Stimulated activated CD8-positive, alpha-beta memory T cell treated with anti-CD3 and anti-CD28 coated beads, Interleukin-15, amount 100 ng/mL, for 48 hours (primary cell): ENCODE results near the gene HIF1AN.
"Not testable (repeated sequence)": the region's sequence is repeated elsewhere in the genome, so short reads cannot be mapped to it uniquely, and the experiment has no call there.

ENCODE experiments used
- DNase-seq, 2 donors: peaks; one replicate each; pipeline ENCODE4 v3.0.0-alpha.2; 2020; ENCODE audit warnings: low read depth in 2 of 2

HIF1AN gene

DNA sequence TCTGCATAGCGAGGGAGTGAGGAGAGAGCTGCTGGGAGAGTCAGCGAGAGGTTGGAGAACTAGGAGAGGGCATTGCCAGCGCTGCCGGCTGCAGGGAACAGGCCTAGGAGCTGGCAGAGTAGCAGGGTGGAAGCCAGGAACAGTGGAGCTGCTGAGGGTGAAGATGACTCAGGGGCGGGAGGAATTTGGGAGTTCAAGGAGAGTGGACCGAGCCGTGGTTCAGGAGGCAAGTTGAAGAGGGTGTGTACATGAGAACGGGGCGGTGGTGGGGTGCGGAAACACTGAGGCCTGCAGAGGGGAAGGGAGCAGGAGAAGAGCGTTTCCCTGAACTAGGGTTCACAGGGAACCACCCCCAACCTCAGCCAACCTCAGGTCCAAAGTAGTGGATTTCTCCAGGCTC is 31.5 kb downstream of the HIF1AN start:
- DNase-seq: no peak

DNA sequence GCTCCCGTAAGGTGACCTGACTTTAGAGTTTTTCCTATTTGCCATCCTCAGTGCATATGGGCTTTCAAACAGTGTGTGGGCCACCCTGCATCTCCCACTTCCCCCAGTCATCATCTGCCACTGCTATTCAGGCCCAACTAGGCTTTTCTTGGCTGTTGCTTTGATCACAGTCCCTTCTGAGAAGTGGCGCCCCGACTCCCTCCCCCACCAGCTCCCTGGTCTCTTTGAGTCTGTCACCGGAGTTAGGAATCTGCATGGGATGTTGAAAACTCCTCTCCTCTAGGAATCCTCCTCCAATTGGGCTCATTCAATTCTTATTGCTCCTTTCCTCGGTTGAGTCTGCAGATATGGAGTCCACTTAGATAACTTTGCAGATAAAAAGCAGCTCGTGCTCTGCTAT is 32.1 kb downstream of the HIF1AN start:
- no peak for DNase-seq

DNA sequence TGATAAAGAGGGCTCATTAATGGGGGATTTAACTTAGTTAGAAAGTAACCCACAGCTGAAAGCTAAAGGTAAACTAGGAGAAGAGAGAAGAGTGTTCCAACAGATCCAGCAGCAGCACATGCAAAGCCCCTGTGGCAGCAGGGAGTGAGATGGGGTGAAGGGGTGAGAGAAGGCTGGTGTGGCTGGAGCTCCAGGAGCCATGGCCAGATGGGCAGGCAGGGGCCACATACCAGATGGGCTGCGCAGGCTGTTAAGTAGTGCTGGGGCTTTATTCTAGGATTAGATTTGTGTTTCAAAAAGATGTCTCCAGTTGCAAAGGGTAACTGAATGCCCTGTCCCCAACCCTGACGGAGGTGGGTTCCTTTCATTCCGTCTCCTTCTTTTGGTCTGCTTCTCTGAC is 33.2 kb downstream of the HIF1AN start:
- no peak for DNase-seq

DNA sequence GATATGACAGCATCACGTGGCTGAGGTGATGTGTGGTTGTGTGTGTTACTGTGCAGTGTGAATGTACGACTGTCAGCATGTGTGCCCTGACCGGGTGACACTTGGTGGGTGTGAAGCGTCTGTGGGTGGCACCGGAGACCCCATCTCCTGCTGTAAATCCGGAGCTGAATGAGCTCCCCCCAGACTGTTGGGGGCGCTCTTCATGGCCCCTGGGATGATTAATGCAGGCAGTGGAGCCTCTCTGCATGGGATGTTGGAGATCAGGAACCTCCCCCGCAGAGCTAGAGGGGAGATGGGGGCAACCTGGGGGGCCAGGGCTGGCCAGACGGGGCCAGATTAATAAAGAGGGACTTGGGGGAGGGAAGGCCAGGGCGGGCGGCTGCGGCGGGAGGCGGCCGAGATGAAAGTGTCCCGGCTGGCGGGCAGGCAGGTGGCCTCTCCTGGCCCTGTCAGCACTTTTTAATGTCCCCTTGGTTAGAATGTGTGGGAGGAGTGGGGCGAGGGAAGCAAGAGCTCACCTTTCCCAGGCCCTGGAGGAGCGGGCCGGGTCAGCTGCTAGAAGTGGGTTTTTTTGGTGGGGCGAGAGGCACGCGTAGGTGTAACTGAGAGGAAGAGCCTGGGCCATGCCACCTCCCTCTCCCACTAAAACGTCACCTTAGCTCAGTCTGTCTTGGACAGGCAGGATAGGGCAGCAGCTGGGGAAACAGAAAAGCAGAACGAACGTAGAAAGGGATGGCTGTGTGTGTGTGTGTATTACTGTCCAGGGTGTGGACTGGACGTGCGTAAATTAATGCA is 34.1 kb downstream of the HIF1AN start:
- no peak for DNase-seq

DNA sequence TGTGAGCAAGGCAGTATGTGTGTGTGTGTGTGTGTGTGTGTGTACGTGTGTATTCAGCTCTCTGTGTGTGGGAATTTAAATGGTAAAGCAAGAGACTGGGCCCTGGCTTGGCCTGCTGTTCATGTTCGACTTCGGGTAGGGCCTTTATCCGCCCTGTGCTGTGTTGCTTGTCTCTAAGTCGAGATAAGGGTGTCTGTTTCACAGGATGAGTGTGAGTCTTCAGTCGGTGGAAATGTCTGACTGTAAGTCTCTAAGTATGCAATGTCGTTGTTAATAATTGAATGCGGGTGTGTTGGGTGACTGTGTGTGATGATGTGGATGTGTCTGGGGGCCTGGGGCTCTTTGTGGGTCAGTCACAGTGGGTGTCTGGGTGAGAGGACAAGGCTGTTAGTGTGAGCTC is 34.8 kb downstream of the HIF1AN start:
- no peak for DNase-seq

DNA sequence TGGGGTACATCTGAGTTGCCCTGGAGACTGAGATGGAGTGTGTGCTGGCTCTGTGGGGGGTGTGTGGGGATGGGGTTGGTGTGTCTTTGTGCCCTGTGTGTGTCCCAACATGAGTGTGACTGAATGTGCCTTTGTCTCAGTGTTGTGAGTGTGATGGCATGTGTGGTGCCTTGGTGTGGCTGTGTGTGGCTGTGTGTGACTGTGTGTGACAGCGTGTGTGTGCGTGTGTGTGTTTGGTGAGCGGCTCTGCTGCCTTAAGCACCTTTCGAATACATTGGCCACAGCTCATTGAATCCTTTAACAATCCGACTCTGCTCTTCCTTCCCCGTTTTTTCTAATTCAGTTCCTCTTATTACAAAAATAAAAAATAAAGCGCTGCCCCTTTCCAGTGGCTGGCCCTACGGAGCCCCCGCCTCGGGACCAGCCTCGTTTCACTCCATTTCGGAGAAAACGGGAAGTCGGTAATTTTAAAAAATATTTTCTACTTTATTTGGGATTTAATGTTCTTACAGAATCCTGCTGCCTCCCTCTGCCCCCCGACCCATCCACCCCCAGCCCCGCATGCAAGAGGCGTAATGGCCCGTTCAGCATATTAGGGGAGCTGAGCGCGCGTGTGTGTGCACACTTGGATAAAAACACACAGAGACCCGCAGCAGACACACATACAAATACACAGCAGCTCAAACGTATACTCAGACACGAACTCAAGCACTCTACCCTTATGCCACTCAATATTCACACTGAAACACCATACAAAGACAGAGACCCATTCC is 35.5 kb downstream of the HIF1AN start:
- DNase-seq: no peak

DNA sequence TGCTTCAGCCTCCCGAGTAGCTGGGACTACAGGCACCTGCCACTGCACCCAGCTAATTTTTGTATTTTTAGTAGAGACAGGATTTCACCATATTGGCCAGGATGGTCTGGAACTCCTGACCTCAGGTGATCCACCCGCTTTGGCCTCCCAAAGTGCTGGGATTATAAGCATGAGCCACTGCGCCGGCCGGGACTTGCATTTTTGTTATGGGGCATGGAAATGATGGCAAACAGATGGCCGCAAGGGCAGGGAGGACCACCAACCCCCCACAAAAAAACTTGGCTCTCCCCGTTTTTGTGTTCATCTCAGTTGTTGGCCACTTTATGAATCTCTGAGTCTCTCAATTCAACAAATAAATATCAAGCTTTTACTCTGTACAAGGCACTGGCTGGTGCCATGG is 39.4 kb downstream of the HIF1AN start:
- not testable (repeated sequence) for DNase-seq

DNA sequence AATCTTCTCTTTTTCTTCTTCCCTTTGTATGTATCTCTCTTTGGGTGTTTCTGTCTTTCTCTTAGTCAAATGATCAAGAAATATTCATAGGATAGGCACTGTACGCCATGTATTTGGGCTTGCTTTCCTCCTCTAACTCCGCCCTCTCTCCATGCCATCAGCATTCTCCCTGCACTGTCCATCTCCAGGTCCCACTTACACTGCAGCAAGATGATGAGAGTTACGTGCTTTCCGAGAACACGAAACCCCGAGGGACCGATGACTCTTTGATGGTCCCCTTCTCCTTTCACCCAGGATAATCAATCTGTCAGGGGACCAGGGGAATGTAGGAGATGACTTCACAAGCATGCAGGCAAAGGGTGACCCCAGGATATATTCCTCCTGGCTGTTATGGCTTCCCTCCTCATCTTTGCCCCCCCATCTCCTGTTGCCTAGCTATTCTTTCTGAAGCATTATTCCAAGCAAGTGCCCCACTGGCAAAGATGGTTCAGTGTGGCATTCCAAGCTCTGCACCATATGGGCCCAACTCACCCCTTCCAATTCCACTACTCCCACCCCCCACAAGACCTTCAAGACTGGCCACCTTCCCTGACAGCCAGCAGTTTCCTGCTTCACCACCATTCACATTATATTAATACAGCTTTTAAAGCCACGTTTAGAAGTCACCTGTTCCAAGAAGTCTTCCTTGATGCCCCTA is 40.0 kb downstream of the HIF1AN start:
- DNase-seq: no peak

DNA sequence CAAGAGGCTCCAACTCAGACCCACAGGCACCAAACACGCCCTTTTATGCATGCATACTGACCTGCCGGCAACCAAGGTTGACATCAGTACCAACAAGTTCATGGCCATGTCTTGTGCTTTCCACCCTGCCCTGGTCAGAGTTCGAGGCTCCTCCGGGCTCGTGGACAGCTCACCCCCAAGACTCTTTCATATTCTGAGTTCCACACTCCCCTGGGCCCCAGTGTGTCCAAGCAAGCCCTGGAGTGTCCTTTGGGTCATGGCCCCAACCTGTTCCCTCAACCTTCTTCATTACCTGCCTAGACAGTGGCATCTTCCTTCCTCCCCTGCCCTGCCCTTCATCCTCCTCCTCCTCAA is 40.5 kb downstream of the HIF1AN start:
- DNase-seq: no peak

DNA sequence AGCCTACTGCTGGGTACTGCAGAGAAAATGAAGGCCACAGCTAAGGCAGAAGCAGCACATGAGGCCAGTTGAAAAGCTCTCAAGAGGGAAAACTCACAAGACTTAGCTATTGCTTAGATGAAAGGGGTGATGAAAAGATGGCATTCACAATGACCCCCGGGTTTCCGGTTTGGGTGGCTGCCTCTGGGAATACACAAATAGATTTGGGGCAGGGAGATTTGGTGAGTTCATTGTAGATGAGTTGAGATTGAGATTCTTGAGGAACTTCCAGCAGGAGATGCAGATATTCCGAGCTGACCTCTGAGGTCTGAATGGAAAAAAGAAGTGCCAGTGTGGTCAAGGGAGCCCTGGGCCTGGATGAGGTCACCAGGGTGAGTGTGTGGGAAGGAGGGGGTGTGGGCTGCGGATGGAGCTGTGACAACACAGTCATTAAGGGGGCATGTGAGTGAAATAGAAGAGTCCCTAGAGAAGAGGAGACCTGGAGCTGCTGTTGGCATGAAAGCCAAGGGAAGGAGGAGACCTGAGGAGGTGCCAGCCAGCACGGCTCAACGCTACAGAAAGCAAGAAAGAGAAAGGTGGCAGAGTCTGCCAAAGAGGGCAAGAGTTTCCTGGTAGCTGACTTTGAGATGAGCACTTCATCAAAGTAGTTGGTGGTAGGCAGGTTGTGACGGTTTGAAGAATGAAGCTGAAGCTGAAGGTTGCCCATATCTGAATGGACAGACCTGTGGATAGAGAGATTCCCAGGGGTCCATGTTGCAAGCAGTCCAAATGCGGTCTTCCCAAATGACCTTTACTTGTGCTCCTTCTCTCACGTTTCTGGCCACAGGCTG is 43.7 kb downstream of the HIF1AN start:
- no peak for DNase-seq

DNA sequence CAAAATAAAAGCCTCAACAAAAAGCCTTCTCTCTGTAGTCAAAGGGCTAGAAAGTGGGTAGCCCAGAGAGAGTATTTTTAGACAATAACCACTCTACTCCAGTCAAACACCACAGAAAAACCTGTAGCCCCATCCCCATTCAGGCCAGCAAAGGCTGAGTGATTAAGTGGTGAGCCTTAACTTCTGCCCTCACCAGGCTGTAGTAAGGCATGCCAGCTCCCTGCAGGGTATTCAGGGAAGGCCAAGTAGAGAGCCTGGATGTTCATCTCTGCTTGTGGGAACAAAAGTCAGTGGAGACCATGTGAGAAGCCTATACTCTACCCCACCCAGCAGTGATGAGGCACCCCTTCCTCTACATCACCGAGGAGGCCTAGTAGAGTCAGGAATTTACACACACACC is 51.2 kb downstream of the HIF1AN start:
- DNase-seq: no peak

DNA sequence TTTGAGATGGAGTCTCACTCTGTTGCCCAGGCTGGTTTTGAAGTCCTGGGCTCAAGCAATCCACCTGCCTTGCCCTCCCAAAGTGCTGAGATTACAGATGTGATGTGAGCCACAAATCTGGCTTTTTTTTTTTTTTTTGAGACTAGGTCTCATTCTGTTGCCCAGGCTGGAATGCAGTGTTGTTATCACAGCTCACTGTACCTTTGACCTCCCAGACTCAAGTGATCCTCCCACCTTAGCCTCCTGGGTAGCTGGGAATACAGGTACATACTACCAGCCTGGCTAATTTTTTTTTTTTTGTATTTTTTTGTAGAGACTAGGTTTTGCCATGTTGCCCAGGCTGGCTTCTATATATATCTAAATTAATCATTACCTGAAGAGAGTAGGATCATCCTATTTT is 62.4 kb downstream of the HIF1AN start:
- DNase-seq: no peak

DNA sequence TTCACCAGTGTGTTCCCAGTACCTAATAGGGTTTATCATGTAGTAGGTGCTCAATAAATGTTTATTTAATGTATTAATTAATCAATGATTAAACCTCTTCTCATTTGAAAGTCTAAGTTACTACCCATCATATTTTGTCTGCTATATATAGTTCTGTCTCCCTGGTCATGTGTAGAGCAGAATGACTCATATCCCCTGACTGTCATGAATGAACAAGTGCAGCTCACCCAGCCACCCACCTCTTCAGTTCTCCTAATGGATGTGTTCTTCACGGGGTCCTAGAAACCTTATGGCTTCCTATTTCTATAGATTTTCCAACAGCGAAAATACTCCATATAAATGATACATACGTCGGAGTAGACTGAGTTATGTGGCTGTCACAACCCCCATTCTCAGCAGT is 64.5 kb downstream of the HIF1AN start:
- no peak for DNase-seq

DNA sequence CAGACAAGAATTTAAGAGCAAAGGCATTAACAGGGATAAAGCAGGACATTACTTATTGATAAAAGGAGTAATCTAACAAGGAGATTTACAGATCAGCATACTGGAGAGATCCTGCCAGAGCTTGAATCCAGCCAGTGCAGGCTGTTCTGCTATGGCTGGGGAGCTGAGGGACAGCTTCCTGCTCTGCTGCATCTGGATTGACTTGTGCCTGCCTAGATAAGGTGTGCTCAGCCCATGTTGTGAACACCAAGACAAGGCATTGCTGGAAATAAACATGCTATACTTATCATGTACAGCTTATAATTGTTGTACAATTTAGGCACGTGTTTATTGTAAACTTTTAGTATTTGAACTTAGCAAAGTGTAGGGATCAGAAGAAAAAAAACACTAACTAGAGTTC is 71.7 kb downstream of the HIF1AN start:
- no peak for DNase-seq
